Ovary (tissue), 9 donors: ENCODE data around the gene ARHGAP27. TPM values are rescaled to one million over a fixed set of nuclear protein-coding genes. Genes with fewer than 3 reads are reported as not detected.
"Not testable (repeated sequence)": the region's sequence is repeated elsewhere in the genome, so short reads cannot be mapped to it uniquely, and the experiment has no call there.

ENCODE experiments used
- DNase-seq, 5 donors: peaks; one replicate each; pipeline ENCODE4 v3.0.0-alpha.2; 2019 to 2020
- H3K27ac ChIP-seq, 2 donors: fragments of 200-600 bp; one replicate each; pipeline versions ENCODE4 v1.5.1 to v1.8.0; 2019 to 2022
- H3K27me3 ChIP-seq: fragments of 200-600 bp; one replicate; pipeline ENCODE4 v1.8.0; 2022
- H3K36me3 ChIP-seq: fragments of 200-600 bp; sonication (generic); one replicate; pipeline ENCODE4 v1.5.1; 2019
- H3K4me1 ChIP-seq: one replicate; pipeline ENCODE4 v1.8.1; 2013; ENCODE audit warnings: mild to moderate bottlenecking, moderate library complexity; ENCODE audit not compliant: insufficient read depth
- H3K4me3 ChIP-seq: fragments of 200-600 bp; sonication (generic); one replicate; pipeline ENCODE4 v1.5.1; 2017
- H3K9me3 ChIP-seq, 2 donors: fragments of 200-600 bp in 1 of 2; sonication (generic) in 1 of 2; one replicate each; pipeline versions ENCODE4 v1.5.1 to v1.8.1; 2013 to 2019; ENCODE audit warnings: mild to moderate bottlenecking in 1 of 2, moderate library complexity in 1 of 2
- EP300 ChIP-seq: sonication (generic); formaldehyde crosslinking; IDR thresholded peaks from one replicate; pipeline ENCODE4 v1.6.1; 2017; ENCODE audit warnings: antibody characterized with exemption
- POLR2A ChIP-seq: fragments of 450-650 bp; IDR thresholded peaks from one replicate; pipeline ENCODE4 v1.6.1; 2017; ENCODE audit warnings: antibody characterized with exemption, mild to moderate bottlenecking, moderate library complexity
- WGBS, 3 donors: extraction: QIAGEN DNeasy Blood & Tissue Kit in 1 of 3; methylation state at CpG; one replicate each; pipeline versions ENCODE4 v1.1.5 to v1.1.7; 2013 to 2017; 5-methylcytosine and 5-hydroxymethylcytosine counted together
- intact Hi-C, 4 donors: fragments of 100-400 bp; cut with DNase I; formaldehyde crosslinking; loops; one replicate each; pipeline versions ENCODE4 v1.11.0 to v1.15.1; 2022 to 2023
- polyA plus RNA-seq, 2 donors: library from polyadenylated mRNA; stranded (reverse); fragments of 200-250 nt in 1 of 2; fragments of 350-450 nt in 1 of 2; fragmentation: Illumina TruSeq in 1 of 2; extraction: RNeasy Lipid Tissue Mini Kit (QIAGEN cat#74804) in 1 of 2; gene quantifications; one replicate each; pipeline ENCODE4 v1.2.3, GENCODE V29; 2013 to 2014
- total RNA-seq, 7 donors: library from RNA; depleted of rRNA in 2 of 7; stranded (reverse); fragments of >200 nt in 2 of 7; fragmentation: NEBNext Ultra II Directional in 3 of 7; extraction: Animal tissue kit (Norgen Biotek cat#: 25700) in 3 of 7; gene quantifications; one replicate each; pipeline versions ENCODE4 v1.1.0 to v1.2.4, GENCODE V29; 2016 to 2023
- TF ChIP-seq, protein P1 (sequence below), 3 donors: fragments of 450-650 bp in 2 of 3; fragments of 200-600 bp in 1 of 3; IDR thresholded peaks; one replicate each; pipeline versions ENCODE4 v1.5.1 to v1.8.0; 2016 to 2022; ENCODE audit warnings: antibody characterized with exemption in 3 of 3, mild to moderate bottlenecking in 1 of 3
- donor health status: DM: no; HTN: no; CAD: no; lungs with moderate emphysema.
- donor health status: DM: no; HTN: no; CAD: no.
- donor health status: Bipolar disorder and iron deficiency.
- donor health status: DM: yes; HTN: yes; CAD: no.
- donor health status: DM: no; HTN: no; CAD: no.
- donor health status: DM: yes; HTN: yes; CAD: no.

ARHGAP27 gene
- total and polyA plus RNA-seq, 9 donors, result 3.7 to 41.7 (median 8.7) TPM

GRCh38 chr17:45454341-45454740, 21.7 kb upstream of the ARHGAP27 start:
- H3K27me3 ChIP-seq, H3K36me3 ChIP-seq, DNase-seq, intact Hi-C loops, H3K9me3 ChIP-seq, H3K27ac ChIP-seq, H3K4me1 ChIP-seq, H3K4me3 ChIP-seq: not testable (repeated sequence)
- WGBS, 3 donors, result 84 to 92% (median 91%) methylated on average over 7 of the region's 8 CpGs

GRCh38 chr17:45453731-45454130, 21.1 kb upstream of the ARHGAP27 start:
- H3K27ac ChIP-seq, H3K27me3 ChIP-seq, H3K36me3 ChIP-seq, H3K4me1 ChIP-seq, H3K9me3 ChIP-seq, H3K4me3 ChIP-seq, DNase-seq, intact Hi-C loops: not testable (repeated sequence)
- WGBS, 3 donors, result 86 to 89% (median 88%) methylated on average over 12 to 17 of the region's 17 CpGs

DNA sequence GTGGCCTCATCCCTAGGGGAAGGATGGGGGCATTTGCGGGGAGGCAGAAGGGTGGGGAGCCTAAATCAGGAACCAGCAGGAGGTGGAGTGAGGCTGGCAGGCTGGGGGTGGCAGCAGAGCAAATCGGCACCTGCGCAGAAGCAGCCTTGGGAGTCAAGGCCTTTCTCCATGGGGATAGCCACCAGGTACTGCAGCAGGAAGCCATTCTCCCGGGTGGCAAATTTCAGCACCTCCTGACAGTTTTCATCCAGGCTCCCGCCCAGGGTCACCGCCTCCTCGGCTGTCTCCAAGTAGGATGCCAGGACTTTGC, 20.5 kb upstream of the ARHGAP27 start:
- H3K9me3 ChIP-seq, intact Hi-C loops, DNase-seq, H3K36me3 ChIP-seq, H3K4me1 ChIP-seq, H3K27ac ChIP-seq, H3K27me3 ChIP-seq, H3K4me3 ChIP-seq: not testable (repeated sequence)
- WGBS, 3 donors, result 85 to 93% methylated on average over 4 of the region's 7 CpGs; no CpG with 5 or more reads in 1 of the 3 donors

DNA sequence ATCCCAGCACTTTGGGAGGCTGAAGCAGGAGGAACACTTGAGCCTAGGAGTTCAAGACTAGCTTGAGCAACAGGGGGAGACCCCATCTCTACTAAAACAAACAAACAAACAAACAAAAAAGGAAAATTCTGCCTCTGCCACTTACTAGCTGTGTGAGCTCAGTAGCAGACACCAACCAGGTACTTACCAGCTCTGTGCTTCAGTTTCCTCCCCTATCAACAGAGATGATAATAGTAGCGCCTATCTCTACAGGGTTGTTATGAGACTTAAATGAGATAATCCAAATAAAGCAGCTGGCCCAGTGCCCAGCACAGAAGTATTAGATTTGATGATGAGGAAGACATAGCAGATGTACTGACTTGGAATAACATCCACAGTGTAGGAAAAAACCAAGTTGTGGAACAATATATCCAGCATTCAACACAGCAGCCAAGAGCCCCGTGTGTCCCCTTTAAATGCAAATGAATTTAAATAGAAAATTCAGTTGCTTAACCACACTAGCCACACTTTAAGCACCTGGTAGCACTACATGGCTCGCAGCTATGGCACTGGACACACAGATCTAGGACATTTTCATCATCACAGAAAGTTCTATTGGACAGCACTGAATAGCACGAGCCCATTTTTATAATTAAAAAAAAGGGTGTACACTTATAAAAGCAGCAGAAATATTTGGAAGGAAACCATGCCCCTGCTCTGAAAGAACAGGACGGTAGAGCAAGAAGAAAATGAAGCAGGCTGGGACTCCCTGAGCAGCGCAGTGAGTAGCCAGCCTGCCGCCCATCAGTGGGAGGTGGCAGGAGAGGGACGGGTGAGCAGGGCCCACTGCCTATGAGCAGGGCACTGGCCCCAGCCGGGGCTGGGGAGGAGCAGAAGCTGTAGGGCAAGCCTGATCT, 19.9 kb upstream of the ARHGAP27 start:
- H3K27me3 ChIP-seq, H3K4me1 ChIP-seq, H3K36me3 ChIP-seq, DNase-seq, H3K9me3 ChIP-seq, H3K4me3 ChIP-seq, intact Hi-C loops, H3K27ac ChIP-seq: not testable (repeated sequence)
- WGBS, 3 donors, result 75 to 81% (median 77%) methylated on average over 9 of the region's 9 CpGs

GRCh38 chr17:45451660-45452059, 19.0 kb upstream of the ARHGAP27 start:
- H3K4me3 ChIP-seq, H3K27me3 ChIP-seq, H3K9me3 ChIP-seq, intact Hi-C loops, H3K36me3 ChIP-seq, DNase-seq, H3K27ac ChIP-seq, H3K4me1 ChIP-seq: not testable (repeated sequence)
- WGBS, 3 donors, result 84 to 88% (median 88%) methylated on average over 4 to 6 of the region's 10 CpGs

GRCh38 chr17:45451131-45451530, 18.5 kb upstream of the ARHGAP27 start:
- no peaks in the 10 kb centered on the region for H3K36me3 ChIP-seq
- intact Hi-C loops, result no loop called here

DNA sequence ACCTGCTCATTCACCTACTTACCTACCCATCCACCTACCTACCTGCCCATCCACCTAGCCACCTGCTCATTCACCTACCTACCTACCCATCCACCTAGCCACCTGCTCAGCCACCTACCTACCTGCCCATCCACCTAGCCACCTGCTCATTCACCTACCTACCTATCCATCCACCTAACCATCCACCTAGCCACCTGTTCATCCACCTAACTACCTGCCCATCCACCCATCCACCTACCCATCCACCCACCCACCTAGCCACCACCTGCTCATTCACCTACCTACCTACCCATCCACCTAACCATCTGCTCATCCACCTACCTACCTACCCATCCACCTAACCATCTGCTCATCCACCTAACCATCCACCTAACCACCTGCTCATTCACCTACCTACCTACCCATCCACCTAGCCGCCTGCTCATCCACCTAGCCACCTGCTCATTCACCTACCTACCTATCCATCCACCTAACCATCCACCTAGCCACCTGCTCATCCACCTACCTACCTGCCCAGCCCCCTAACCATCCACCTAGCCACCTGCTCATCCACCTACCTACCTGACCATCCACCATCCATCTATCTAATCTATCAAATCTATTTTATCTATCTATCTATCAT, 17.1 kb upstream of the ARHGAP27 start:
- 92 to 98% (median 98%) methylated on average over 1 of the region's 1 CpG for WGBS, 3 donors
- H3K36me3 ChIP-seq, H3K9me3 ChIP-seq, intact Hi-C loops, H3K4me1 ChIP-seq, H3K27me3 ChIP-seq, DNase-seq, H3K27ac ChIP-seq, H3K4me3 ChIP-seq: not testable (repeated sequence)

More at GRCh38 chr17:45451131-45451530, 18.5 kb upstream of the ARHGAP27 start:
- Histone ChIP-seq H3K9me3 (no peaks in the 10 kb centered on the region), H3K4me1 (no peaks in the 10 kb centered on the region), H3K27me3 (no peaks in the 10 kb centered on the region), H3K27ac (no peak overlapping the region), H3K4me3 (no peak overlapping the region)
- no peak for DNase-seq
- TF ChIP-seq, protein P1, sequence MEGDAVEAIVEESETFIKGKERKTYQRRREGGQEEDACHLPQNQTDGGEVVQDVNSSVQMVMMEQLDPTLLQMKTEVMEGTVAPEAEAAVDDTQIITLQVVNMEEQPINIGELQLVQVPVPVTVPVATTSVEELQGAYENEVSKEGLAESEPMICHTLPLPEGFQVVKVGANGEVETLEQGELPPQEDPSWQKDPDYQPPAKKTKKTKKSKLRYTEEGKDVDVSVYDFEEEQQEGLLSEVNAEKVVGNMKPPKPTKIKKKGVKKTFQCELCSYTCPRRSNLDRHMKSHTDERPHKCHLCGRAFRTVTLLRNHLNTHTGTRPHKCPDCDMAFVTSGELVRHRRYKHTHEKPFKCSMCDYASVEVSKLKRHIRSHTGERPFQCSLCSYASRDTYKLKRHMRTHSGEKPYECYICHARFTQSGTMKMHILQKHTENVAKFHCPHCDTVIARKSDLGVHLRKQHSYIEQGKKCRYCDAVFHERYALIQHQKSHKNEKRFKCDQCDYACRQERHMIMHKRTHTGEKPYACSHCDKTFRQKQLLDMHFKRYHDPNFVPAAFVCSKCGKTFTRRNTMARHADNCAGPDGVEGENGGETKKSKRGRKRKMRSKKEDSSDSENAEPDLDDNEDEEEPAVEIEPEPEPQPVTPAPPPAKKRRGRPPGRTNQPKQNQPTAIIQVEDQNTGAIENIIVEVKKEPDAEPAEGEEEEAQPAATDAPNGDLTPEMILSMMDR (IDR thresholded peaks at IDR 0.05), result no peak
- TF ChIP-seq EP300, result no peak
- TF ChIP-seq POLR2A, result no peak
- 80 to 89% (median 87%) methylated on average over 7 to 8 of the region's 8 CpGs for WGBS, 3 donors

GRCh38 chr17:45449260-45449659, 16.6 kb upstream of the ARHGAP27 start:
- H3K36me3 ChIP-seq, H3K4me3 ChIP-seq, H3K4me1 ChIP-seq, H3K27me3 ChIP-seq, H3K9me3 ChIP-seq, intact Hi-C loops, H3K27ac ChIP-seq, DNase-seq: not testable (repeated sequence)
- 93 to 98% (median 97%) methylated on average over 1 of the region's 1 CpG for whole genome bisulfite sequencing, 3 donors

- H3K36me3 ChIP-seq, H3K4me3 ChIP-seq, intact Hi-C loops, H3K27me3 ChIP-seq, H3K27ac ChIP-seq, H3K4me1 ChIP-seq, DNase-seq, H3K9me3 ChIP-seq: not testable (repeated sequence)
- 77 to 100% (median 100%) methylated on average over 1 of the region's 1 CpG for WGBS, 3 donors
Measured at GRCh38 chr17:45448483-45448882, 15.8 kb upstream of the ARHGAP27 start.

GRCh38 chr17:45448066-45448465, 15.4 kb upstream of the ARHGAP27 start:
- intact Hi-C loops, H3K9me3 ChIP-seq, H3K4me1 ChIP-seq, H3K27ac ChIP-seq, H3K4me3 ChIP-seq, H3K36me3 ChIP-seq, DNase-seq, H3K27me3 ChIP-seq: not testable (repeated sequence)
- WGBS, 3 donors, result 87 to 94% (median 90%) methylated on average over 7 of the region's 7 CpGs

GRCh38 chr17:45447650-45448049, 15.0 kb upstream of the ARHGAP27 start:
- H3K36me3 ChIP-seq, H3K27me3 ChIP-seq, H3K4me1 ChIP-seq, H3K4me3 ChIP-seq, H3K27ac ChIP-seq, intact Hi-C loops, H3K9me3 ChIP-seq, DNase-seq: not testable (repeated sequence)
- 80 to 82% (median 81%) methylated on average over 14 of the region's 14 CpGs for WGBS, 3 donors
